Esophagus (tissue), 2 donors: ENCODE data around the gene TIAM1. TPM values are rescaled to one million over a fixed set of nuclear protein-coding genes. Genes with fewer than 3 reads are reported as not detected.

Experiments used
- H3K27ac ChIP-seq, 2 donors: one replicate each; pipeline ENCODE4 v1.5.1; 2013; ENCODE audit warnings: low read depth in 2 of 2, mild to moderate bottlenecking in 2 of 2, inconsistent platforms in 1 of 2, low read length in 1 of 2, moderate library complexity in 1 of 2
- H3K27me3 ChIP-seq, 2 donors: one replicate each; pipeline ENCODE4 v1.6.1; 2013; ENCODE audit warnings: low read length in 2 of 2, control low read depth in 1 of 2, mild to moderate bottlenecking in 1 of 2; ENCODE audit not compliant: insufficient read depth in 2 of 2, control insufficient read depth in 1 of 2
- H3K36me3 ChIP-seq, 2 donors: one replicate each; pipeline ENCODE4 v1.6.1; 2013; ENCODE audit warnings: low read length in 1 of 2; ENCODE audit not compliant: control insufficient read depth in 2 of 2, insufficient read depth in 2 of 2
- H3K4me1 ChIP-seq, 2 donors: one replicate each; pipeline ENCODE4 v1.6.1; 2013; ENCODE audit warnings: low read length in 1 of 2; ENCODE audit not compliant: control insufficient read depth in 2 of 2, insufficient read depth in 2 of 2
- H3K4me3 ChIP-seq, 2 donors: one replicate each; pipeline ENCODE4 v1.5.1; 2013; ENCODE audit warnings: low read length in 2 of 2, mild to moderate bottlenecking in 2 of 2, low read depth in 1 of 2, moderate library complexity in 1 of 2
- H3K9me3 ChIP-seq, 2 donors: one replicate each; pipeline ENCODE4 v1.6.1; 2013; ENCODE audit warnings: mild to moderate bottlenecking in 2 of 2, low read depth in 1 of 2, low read length in 1 of 2, moderate library complexity in 1 of 2; ENCODE audit not compliant: control insufficient read depth in 2 of 2, insufficient read depth in 1 of 2
- WGBS, 2 donors: extraction: QIAGEN DNeasy Blood & Tissue Kit; methylation state at CpG; one replicate each; pipeline ENCODE4 v1.1.7; 2013; 5-methylcytosine and 5-hydroxymethylcytosine counted together
- polyA plus RNA-seq, 2 donors: library from polyadenylated mRNA; stranded (reverse); fragments of 200-250 nt; gene quantifications; one replicate each; pipeline ENCODE4 v1.2.3, GENCODE V29; 2013
- donor health status: healthy with polysubstance abuse.
- donor health status: Bipolar disorder and iron deficiency.

The TIAM1 gene
- polyA plus RNA-seq, 2 donors, result 19.5 to 24.3 TPM

- Histone ChIP-seq H3K4me1 (peaks cover 0 to 5% of the 10 kb centered on the region in 2 donors), H3K36me3 (no peaks in the 10 kb centered on the region), H3K27ac (peak overlapping the region in 1 of 2 donors; percentile 41), H3K9me3 (no peaks in the 10 kb centered on the region), H3K4me3 (no peak overlapping the region), H3K27me3 (no peaks in the 10 kb centered on the region)
- WGBS, 2 donors, result 88 to 90% methylated on average over 6 of the region's 6 CpGs
Observed at GRCh38 chr21:31297806-31298205, 46.3 kb downstream of the TIAM1 start.

DNA sequence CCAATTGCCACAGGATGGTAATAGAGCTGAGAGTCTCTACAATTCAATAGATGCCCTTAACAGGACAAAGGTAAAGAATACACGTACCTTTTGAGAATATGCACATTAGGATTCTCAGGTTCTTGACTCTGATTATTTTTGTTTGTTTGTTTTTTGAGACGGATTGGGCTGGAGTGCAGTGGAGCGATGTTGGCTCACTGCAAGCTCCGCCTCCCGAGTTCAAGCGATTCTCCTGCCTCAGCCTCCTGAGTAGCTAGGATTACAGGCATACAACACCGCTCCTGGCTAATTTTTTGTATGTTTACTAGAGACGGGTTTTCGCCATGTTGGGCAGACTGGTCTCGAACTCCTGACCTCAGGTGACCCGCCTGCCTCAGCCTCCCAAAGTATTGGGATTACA is 48.4 kb downstream of the TIAM1 start:
- 95 to 97% methylated on average over 11 of the region's 11 CpGs for WGBS, 2 donors
- Histone ChIP-seq H3K4me1 (peaks cover 0 to 5% of the 10 kb centered on the region in 2 donors), H3K4me3 (no peak overlapping the region), H3K36me3 (no peaks in the 10 kb centered on the region), H3K27ac (no peak overlapping the region), H3K9me3 (no peaks in the 10 kb centered on the region), H3K27me3 (no peaks in the 10 kb centered on the region)

DNA sequence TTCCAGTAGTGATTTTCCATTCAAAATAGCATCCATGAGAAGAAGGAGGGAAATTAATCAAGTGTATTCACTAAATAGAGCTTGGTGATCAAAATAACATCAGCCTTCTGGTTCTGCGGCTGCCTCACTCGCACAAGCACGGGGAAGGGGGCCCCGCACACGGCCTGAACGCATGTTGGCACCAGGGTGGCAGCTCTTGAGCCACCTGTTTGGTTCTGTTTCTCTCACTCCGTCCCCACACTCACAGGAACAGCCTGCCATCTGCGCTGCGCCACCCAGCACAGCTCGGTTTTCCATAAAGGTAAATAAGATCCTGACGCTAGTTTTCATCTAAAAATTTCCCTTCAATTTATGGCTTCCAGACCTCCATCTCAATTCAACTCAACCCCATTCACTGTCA is 49.4 kb downstream of the TIAM1 start:
- Histone ChIP-seq H3K36me3 (no peaks in the 10 kb centered on the region), H3K27ac (no peak overlapping the region), H3K27me3 (no peaks in the 10 kb centered on the region), H3K4me3 (no peak overlapping the region), H3K9me3 (no peaks in the 10 kb centered on the region), H3K4me1 (peaks cover 0 to 2% of the 10 kb centered on the region in 2 donors)
- WGBS, 2 donors, result 96 to 97% methylated on average over 11 of the region's 11 CpGs

- Histone ChIP-seq H3K9me3 (no peaks in the 10 kb centered on the region), H3K36me3 (no peaks in the 10 kb centered on the region), H3K27me3 (no peaks in the 10 kb centered on the region), H3K27ac (peak overlapping the region in 1 of 2 donors; percentile 37), H3K4me1 (no peaks in the 10 kb centered on the region), H3K4me3 (no peak overlapping the region)
Observed at GRCh38 chr21:31293986-31294385, 50.1 kb downstream of the TIAM1 start.

- Histone ChIP-seq H3K4me1 (no peaks in the 10 kb centered on the region), H3K36me3 (no peaks in the 10 kb centered on the region), H3K4me3 (no peak overlapping the region), H3K9me3 (no peaks in the 10 kb centered on the region), H3K27me3 (no peaks in the 10 kb centered on the region), H3K27ac (no peak overlapping the region)
- 92% methylated on average over 5 of the region's 5 CpGs for WGBS, 2 donors
Observed at GRCh38 chr21:31290765-31291164, 53.3 kb downstream of the TIAM1 start.

DNA sequence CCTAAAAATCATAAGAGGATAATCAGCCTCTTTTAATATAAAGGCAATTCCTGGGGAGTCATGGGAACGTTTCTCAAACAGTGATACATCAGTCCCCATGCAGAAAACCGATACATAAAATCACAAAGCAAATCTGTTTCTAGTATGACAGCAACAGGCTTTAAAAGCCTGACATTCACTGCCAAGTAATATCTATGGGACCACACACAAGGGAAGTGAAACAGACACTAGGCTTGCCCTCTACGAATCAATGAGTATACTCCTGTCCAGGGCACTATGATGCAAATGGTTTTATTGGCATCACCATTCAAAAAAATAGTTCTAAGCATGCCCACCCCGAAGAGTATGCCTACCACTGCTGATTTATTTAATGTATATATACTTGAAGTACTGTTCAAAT is 54.4 kb downstream of the TIAM1 start:
- peaks cover 3 to 4% of the 10 kb centered on the region in 2 donors for H3K4me1 ChIP-seq
- no peak overlapping the region for H3K4me3 ChIP-seq
- H3K27me3 ChIP-seq, result no peaks in the 10 kb centered on the region
- no peaks in the 10 kb centered on the region for H3K9me3 ChIP-seq
- H3K27ac ChIP-seq, result no peak overlapping the region
- WGBS, 2 donors, result 72 to 75% methylated on average over 4 of the region's 4 CpGs
- H3K36me3 ChIP-seq, result no peaks in the 10 kb centered on the region

- Histone ChIP-seq H3K4me1 (peaks cover 3 to 4% of the 10 kb centered on the region in 2 donors), H3K4me3 (no peak overlapping the region), H3K9me3 (no peaks in the 10 kb centered on the region), H3K27ac (no peak overlapping the region), H3K27me3 (no peaks in the 10 kb centered on the region), H3K36me3 (no peaks in the 10 kb centered on the region)
- WGBS, 2 donors, result 89 to 93% methylated on average over 3 of the region's 3 CpGs
Observed at GRCh38 chr21:31288191-31288590, 55.9 kb downstream of the TIAM1 start.

- no peaks in the 10 kb centered on the region for H3K36me3 ChIP-seq
- no peak overlapping the region for H3K27ac ChIP-seq
- H3K9me3 ChIP-seq, result no peaks in the 10 kb centered on the region
- no peak overlapping the region for H3K4me3 ChIP-seq
- no peaks in the 10 kb centered on the region for H3K27me3 ChIP-seq
- WGBS, 2 donors, result 85 to 87% methylated on average over 2 of the region's 2 CpGs
- peaks cover 3 to 10% of the 10 kb centered on the region in 2 donors for H3K4me1 ChIP-seq
Observed at GRCh38 chr21:31287201-31287600, 56.9 kb downstream of the TIAM1 start.

- Histone ChIP-seq H3K9me3 (no peaks in the 10 kb centered on the region), H3K4me3 (no peak overlapping the region), H3K4me1 (peaks cover 3 to 11% of the 10 kb centered on the region in 2 donors), H3K27me3 (no peaks in the 10 kb centered on the region), H3K36me3 (no peaks in the 10 kb centered on the region), H3K27ac (peak overlapping the region in 1 of 2 donors; percentile 31)
- WGBS, 2 donors, result 70 to 79% methylated on average over 1 of the region's 1 CpG
Observed at GRCh38 chr21:31286621-31287020, 57.4 kb downstream of the TIAM1 start.

DNA sequence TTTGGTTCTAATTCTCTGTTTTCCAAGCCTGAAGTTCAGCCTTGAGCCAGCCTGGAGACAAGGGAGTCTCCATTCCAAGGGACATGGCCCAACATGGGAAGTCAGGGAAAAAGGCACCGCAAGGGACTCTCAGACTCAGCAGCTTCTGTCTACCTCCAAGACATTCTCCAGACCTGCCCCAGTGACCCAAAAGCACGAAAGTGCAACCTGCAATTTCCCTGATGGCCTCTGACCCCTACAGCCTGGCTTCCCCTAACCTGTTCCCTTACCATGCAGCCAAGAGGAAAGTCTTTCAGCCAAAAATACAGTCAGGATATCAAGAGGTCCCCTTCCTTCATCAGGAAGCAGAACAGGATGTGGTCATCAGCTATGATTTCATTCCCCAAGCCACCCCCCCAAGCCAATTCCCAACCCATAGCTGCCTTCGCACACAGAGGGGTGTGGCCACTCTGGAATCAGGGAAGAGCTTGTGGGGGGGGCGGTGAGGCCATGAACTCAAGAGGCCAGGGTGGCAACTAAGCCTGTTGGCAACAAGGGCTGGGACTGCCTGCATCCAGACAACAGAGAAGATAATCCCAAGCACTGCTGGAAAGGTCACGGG is 59.2 kb downstream of the TIAM1 start:
- Histone ChIP-seq H3K27ac (peak overlapping the region; percentile 66 to 72), H3K4me3 (no peak overlapping the region), H3K4me1 (peaks cover 3 to 11% of the 10 kb centered on the region in 2 donors), H3K36me3 (no peaks in the 10 kb centered on the region), H3K9me3 (no peaks in the 10 kb centered on the region), H3K27me3 (no peaks in the 10 kb centered on the region)
- 81 to 84% methylated on average over 5 of the region's 5 CpGs for whole genome bisulfite sequencing, 2 donors
